ENCODE measurements around the gene FASTKD2. TPM values are rescaled to one million over a fixed set of nuclear protein-coding genes. Genes with fewer than 3 reads are reported as not detected.

Gene FASTKD2
- 22.7 and 24.8 TPM in 2 replicates for total RNA-seq

- peak; percentile 96 for DNase-seq (ENCODE audit: extremely low read depth, low read depth, low spot score)
These were observed at the start of gene FASTKD2, which contains the start of gene MDH1B for GRCh38 chr2:206765242-206766056. TSS of gene FASTKD2 (plus strand) at chr2:206765606. CDS start at chr2:206766694, 1,088 bp downstream. TSS of gene MDH1B (minus strand) at chr2:206765328. CDS start at chr2:206765271, 57 bp downstream.

GRCh38 chr2:206716623-206717022, 48.8 kb upstream of the FASTKD2 start:
- no peak for DNase-seq (ENCODE audit: extremely low read depth, low read depth, low spot score)

DNA sequence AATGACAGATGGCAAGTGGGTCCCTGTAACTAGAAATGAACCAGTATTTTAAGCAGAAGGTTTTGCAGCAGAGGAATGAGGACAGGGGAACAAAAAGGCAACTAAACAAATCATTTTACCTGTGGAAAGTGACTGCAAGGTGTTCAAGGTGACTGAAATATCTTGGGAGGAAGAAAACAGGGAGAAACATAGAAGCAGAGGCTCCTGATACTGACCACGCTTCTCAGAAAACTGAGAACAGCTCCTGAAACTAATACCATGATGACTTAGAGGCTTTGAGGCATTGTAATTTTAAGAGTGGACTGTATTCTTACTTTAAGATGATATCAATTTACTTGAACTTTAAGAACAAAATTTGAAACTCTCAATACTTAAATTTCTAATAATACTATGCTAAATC, 47.1 kb upstream of the FASTKD2 start, which contains the start of gene DYTN:
Gene DYTN, minus strand, starts transcription at position 101 of the 400 bp plus-strand sequence. CDS start 117 bp downstream, outside the sequence.
- DNase-seq (ENCODE audit: extremely low read depth, low read depth, low spot score): no peak

GRCh38 chr2:206721256-206721920, 44.0 kb upstream of the FASTKD2 start:
- no peak for DNase-seq (ENCODE audit: extremely low read depth, low read depth, low spot score)

DNA sequence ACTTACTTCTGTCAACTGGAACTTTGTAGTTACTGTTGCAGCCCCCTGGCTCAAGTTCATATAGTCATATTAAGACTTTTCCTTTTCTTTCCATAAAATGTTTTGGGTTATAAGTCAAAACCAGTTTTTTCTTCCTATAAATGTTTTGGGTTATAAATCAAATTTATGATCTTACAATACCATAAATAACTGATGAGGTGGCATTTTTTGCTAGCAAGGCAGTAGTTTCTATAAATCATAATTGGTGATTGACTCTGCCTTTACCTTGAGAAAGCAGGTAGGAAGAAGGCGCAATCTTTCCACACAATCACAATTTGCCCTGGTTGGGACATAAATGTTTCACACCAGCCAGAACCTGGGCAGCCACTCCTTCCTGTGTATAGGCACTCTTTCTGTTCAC, 42.1 kb upstream of the FASTKD2 start:
- no peak for DNase-seq (ENCODE audit: extremely low read depth, low read depth, low spot score)

DNA sequence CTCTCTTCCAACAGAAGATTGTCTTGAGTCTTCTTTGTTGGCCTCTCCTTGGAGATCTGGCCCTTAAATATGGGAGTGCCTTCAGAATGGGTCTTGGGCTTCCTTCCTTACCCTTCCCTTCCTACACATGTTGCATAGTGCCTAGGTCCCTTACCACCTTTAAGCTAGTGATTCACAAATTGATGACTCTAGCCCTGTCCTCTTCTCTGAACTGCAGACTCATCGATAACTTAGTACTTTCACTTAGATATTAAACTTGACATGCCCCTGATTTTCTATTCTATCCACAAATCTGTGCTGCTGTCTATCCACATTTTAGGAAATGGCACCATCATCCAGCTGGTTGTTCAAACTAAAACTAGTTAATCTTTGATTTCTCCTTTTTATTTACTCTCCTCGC, 38.1 kb upstream of the FASTKD2 start:
- no peak for DNase-seq (ENCODE audit: extremely low read depth, low read depth, low spot score)

DNA sequence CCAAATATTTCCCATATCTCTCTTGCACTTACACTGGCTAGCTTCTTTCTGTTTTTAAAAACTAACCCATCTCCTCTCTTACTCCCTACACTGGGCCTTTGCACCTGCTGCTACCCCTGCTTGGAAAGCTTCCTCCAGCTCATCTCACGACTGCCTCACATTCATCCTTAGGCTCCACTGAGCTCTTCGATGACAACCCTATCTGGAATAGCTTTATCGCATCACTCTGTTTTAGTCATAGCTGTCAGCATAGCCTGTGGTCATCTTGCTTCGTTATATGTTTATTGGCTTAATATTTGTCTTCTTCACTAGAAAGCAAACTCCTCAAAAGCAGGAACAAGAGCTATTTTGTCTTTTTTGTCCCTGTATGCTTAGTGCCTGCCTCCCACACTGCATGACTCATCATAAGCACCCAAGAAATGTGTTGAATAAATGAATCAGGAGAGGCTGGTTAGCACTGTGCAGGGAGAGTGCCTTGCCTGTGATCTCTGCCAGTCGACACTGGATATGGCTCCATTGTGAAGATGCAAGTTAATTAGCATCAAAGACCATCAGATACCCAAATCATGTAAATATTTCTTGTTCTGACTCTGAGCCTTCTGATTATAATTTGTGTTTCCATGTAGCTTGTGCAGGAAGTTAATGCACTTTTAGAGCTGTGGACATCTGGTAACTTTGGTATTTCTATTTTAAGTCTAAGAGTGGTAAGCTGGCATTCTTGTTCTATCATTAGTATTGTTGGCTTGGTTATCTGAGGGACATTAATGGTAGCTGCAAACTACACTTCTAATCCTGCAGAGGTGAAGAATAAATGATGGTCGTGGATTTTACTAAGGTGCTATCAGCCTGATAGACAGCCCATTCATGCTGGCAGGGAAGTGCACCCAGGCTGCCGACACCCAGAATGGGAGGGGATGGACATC, 36.9 kb upstream of the FASTKD2 start:
- DNase-seq (ENCODE audit: extremely low read depth, low read depth, low spot score): no peak

DNA sequence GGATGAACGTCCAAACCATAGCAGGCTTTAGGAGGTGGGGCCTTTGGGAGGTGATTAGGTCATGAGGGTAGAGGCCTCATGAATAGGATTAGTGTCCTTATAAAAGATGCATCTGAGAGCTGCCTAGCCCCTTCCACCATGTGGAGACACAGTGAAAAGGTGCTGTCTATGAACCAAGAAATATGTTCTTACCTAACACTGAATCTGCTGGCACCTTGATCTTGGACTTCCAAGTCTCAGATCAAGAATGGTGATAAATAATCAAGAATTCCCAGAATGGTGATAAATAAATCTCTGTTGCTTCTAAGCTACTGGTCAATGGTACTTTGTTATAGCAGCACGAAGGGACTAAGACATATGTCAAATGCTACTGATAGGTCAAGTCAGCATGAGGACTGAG, 32.1 kb upstream of the FASTKD2 start:
- DNase-seq (ENCODE audit: extremely low read depth, low read depth, low spot score): no peak

DNA sequence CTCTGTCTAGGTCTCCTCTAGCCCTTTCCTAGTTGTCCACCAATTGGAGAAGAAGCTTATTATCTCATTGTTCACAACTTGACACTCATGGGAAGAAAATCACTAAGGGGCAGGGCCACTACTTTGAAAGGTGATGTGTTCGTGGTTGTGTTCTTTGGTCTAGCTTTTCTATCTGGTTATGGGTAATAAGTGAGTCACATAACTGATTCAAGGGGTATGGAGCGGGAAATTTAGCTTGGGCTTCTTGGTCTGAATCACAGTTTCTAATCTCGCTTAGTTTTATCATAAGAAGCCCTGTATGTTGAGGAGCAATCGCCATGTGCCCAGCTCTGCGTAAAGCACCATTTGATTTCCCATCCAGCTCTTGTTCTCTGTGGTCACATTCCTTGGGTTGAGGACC, 28.5 kb upstream of the FASTKD2 start:
- DNase-seq (ENCODE audit: extremely low read depth, low read depth, low spot score): no peak

DNA sequence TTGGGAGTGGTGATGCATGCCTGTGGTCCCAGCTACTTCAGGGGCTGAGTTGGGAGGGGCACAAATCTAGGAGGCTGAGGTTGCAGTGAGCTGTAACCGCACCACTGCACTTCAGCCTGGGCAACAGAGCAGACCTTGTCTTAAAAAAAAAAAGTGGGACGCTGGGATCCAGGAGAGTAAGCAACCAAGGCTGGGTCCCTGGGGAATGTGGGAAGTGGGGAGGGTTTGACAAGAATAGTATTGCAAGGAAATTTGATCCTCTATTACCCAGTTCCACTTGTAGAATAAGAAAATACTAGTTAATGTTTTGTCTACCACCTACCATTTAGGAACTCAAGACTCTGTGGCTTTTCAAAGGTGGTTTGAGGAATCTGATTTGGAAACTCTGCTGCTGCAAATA, 26.1 kb upstream of the FASTKD2 start:
- no peak for DNase-seq (ENCODE audit: extremely low read depth, low read depth, low spot score)

- no peak for DNase-seq (ENCODE audit: extremely low read depth, low read depth, low spot score)
These were observed 24.6 kb upstream of the FASTKD2 start for GRCh38 chr2:206740800-206741199.

DNA sequence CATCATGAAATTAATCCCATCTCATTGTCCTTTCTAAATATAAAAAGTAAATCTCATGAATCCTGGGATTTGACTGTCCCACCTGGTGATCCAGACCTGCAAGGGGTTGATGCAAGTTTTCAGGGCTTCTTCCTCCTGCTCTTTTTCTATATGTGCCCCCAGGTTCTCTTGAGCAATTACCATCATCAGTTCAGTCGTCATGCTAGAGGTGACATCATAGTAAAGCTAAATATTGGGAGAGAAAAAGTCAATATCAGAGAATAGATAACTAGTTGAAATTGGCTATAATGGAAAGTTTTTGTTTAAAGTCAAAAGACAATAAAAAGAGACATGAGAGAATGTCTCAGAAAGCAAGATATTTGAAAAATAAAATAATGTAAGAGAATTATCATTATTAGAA, 8.6 kb upstream of the FASTKD2 start:
- DNase-seq (ENCODE audit: extremely low read depth, low read depth, low spot score): no peak

GRCh38 chr2:206764673-206765241, 649 bp upstream of the FASTKD2 start:
- no peak for DNase-seq (ENCODE audit: extremely low read depth, low read depth, low spot score)

- no peak for DNase-seq (ENCODE audit: extremely low read depth, low read depth, low spot score)
These were observed 888 bp downstream of the FASTKD2 start for GRCh38 chr2:206766057-206766930.

DNA sequence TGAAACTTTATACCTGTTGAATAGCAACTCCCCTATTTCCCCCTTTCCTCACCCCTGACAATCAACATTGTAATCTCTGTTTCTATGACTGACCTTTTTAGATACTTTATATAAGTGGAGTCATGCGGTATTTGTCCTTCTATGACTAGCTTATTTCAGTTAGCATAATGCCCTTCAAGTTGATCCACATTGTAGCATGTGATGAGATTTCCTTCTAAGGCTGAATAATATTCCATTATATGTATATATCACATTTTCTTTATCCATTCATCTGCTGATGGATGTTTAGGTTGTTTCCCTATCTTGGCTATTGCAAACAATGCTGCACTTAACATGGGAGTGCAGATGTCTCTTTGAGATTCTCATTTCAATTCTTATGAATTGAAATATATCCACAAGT, 9.5 kb downstream of the FASTKD2 start:
- no peak for DNase-seq (ENCODE audit: extremely low read depth, low read depth, low spot score)

DNA sequence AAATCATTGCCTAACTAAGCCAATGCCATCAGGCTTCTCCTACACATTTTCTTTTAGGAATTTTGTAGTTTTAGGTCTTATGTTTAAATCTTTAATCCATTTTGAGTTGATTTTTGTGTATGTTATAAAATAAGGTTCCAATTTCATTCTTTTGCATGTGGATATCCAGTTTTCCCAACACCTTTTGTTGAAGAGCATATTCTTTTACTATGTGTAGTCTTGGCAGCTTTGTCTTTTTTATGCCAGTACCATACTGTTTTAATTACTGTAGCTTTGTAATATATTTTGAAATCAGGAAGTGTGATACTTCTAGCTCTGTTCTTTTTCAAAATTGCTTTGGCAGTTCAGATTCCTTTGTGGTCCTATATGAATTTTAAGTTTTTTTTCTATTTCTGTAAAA, 11.0 kb downstream of the FASTKD2 start:
- no peak for DNase-seq (ENCODE audit: extremely low read depth, low read depth, low spot score)

- DNase-seq (ENCODE audit: extremely low read depth, low read depth, low spot score): no peak
These were observed 15.3 kb downstream of the FASTKD2 start for GRCh38 chr2:206780671-206781070.

DNA sequence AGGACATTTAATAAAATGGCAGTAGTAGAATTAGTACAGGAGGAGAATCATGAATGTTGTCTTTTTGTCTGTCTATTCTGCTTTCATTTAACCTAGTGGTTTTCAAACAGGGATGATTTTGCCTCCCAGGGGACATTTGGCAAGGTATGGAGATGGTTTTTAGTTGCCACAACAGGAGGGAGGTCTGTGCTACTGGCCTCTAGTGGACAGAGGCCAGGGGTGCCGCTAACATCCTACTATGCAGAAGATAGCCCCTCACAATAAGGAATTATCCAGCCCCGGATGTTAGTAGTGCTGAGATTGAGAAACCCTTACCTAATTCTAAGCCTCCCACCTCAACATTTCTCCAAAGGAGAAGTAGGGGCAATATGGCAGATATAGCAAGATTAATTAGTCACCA, 18.3 kb downstream of the FASTKD2 start:
- DNase-seq (ENCODE audit: extremely low read depth, low read depth, low spot score): no peak

DNA sequence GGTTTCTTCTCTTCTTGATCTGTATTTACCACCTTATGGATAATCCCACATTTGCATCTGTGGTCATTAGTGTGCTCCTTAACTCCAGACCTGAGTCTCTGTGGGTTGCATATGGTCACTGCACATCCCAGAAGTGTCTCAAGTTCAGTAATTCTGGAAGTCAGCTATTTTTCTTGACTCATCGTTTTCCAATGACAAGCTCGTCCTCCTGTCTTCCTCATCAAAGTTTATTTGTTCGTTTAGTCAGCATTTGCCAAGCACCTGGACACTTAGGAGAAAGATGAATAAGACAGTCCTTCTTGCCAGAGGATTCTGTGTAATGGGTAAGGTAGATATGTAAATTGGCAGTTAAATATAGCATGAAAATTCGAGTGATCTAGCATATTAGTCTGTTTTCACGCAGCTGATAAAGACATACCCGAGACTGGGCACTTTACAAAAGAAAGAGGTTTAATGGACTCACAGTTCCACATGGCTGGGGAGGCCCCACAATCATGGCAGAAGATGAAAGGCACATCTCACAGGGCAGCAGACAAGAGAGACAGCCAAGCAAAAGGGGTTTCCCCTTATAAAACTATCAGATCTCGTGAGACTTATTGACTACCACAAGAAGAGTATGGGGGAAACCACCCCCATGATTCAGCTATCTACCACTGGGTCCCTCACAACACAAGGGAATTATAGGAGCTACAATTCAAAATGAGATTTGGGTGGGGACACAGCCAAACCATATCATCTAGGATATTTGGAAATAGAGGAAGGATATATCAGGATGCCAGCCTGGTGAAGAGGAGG, 19.4 kb downstream of the FASTKD2 start:
- DNase-seq (ENCODE audit: extremely low read depth, low read depth, low spot score): no peak

Data from glomerular endothelial cell (primary cell).